ENCODE results near the gene PRDM16. TPM values are rescaled to one million over a fixed set of nuclear protein-coding genes. Genes with fewer than 3 reads are reported as not detected.

The PRDM16 gene
- total RNA-seq, 1 donor, result 19.9 TPM

DNA sequence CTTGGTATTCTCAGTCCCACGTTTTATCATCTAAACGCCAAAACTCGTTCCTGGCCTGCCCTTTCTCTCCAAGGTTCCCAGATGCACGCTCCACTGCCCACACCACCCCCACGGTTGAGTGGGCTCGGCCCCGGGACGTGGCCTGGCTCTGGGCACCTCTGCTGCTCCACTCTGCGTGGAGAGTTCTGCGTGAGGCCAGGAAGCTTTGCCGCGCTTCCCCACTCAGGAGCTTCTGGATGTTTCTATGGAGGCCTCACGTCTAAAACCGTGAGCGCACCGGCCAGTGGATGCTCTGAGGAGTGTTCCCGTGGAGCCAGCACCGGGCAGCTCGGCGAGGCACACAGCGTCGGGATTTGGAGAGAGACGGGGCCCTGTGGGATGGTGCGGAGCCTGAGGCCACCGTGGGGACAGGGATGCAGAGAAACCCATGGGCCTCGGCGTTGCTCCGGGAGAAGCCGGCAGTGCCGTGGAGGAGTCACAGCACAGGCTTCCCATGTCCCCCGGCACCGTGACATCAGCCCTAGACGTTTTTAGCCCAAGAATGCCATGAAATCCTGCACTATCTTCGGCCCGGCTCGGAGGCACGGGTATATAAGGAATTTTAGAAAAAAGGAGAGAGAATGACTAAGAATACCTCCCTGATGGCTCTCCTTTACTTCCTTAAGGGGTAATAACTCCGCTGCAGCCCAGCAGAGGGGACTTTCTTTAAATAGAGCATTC lies 125.9 kb downstream of the PRDM16 start:
- no peak for DNase-seq (ENCODE audit: low read depth in 2 of 3, low spot score in 2 of 3)

DNA sequence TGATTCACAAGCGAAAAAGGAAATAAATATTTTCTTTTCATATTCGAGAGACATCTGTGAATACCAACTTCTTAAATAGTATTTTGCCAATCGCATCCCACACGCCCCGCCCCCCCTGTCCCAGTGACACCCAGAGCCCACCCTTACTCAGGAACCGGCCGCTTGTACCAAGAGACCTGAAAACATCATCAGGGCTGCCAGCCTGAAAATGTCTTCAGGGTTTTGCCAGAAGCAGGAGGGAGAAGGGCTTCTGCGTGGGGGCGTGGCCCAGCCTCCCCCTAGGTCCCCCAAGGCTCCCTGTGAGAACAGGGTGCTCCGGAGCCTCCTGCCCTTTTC lies 126.4 kb downstream of the PRDM16 start:
- DNase-seq (ENCODE audit: low read depth in 2 of 3, low spot score in 2 of 3), result no peak

DNA sequence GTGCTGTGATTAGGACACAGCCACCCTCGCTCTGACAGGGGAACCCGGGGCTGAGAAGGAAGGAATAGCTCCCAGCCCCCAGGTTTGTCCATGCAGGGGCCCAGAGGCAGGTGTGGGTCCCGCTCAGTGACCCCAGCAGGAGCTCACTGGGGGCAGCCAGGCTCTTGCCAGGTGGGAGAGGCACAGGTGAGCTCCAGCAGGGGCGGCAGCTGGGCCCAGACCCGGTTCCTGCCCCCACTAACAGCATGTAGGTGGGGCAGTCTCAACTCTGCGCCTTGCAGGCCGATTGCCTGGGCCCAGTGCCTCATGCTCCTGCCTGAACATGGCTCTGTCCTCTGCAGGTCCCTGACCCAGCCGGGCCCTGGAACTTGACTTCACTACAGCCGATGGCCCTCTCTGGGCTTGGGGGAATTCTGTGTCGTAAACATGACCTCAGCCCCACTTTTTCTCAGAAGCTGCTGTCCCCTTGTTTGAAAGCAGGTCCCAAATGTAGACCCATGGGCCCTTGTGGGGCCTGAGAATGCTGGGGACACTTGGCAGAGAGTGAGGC lies 127.0 kb downstream of the PRDM16 start:
- no peak for DNase-seq (ENCODE audit: low read depth in 2 of 3, low spot score in 2 of 3)

DNA sequence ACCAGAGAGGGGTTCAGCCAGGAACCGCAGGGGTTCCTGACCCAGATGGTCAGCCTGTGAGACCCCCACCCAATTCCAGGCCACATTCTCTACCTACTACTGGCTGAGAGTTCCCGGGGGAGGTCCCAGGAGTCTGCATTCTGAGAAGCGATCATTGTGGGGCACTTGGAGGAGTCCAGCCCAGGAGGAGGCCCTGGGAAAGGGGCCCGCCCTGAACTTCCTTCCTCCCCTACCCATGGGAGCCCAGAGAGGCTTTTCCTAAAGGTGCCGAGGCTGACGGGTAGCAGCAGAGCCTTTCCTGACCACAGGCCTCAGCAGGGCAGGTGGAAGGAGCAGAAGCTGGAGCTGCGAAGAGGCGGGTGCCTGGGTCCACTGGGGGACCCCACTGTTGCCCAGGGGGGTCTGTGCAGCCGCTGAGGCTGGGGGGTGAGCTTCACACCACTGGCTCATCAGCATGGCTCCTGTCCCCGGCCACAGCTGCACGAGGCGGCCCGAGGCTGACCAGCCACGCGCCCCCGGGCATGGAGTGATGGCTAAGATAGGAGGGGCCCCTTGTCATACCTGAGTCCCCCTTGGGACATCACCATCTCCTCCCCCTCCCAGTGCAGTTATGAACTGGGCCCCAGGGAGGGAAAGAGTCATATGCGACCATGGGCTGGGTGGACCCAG lies 127.7 kb downstream of the PRDM16 start:
- DNase-seq (ENCODE audit: low read depth in 2 of 3, low spot score in 2 of 3), result no peak

DNA sequence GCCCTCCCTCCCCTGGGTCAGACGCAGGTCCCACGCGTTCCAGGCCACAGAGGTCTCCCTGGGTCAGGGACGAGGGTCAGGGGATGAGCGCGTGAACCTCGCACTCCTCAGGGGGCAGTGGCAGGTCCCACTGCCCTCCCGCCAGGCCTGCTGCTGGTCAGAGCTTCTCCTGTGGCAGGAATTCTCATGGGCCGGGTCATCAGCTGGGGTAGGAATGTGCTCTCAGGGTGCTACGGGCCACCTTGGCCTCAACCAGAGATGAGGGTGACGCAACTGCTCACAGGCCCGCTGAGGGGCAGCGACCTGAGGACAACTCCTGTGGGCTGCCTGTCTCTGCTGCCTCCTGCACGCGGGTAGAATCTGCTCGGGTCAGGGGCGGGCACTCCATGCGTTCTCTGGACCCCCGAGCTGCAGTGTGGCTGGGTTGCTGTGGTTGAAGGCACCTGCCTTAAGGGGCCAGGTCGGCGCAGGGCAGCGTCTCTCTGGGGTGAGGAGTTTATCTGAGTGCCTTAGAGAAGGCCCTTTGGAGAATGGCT lies 128.8 kb downstream of the PRDM16 start:
- no peak for DNase-seq (ENCODE audit: low read depth in 2 of 3, low spot score in 2 of 3)

DNA sequence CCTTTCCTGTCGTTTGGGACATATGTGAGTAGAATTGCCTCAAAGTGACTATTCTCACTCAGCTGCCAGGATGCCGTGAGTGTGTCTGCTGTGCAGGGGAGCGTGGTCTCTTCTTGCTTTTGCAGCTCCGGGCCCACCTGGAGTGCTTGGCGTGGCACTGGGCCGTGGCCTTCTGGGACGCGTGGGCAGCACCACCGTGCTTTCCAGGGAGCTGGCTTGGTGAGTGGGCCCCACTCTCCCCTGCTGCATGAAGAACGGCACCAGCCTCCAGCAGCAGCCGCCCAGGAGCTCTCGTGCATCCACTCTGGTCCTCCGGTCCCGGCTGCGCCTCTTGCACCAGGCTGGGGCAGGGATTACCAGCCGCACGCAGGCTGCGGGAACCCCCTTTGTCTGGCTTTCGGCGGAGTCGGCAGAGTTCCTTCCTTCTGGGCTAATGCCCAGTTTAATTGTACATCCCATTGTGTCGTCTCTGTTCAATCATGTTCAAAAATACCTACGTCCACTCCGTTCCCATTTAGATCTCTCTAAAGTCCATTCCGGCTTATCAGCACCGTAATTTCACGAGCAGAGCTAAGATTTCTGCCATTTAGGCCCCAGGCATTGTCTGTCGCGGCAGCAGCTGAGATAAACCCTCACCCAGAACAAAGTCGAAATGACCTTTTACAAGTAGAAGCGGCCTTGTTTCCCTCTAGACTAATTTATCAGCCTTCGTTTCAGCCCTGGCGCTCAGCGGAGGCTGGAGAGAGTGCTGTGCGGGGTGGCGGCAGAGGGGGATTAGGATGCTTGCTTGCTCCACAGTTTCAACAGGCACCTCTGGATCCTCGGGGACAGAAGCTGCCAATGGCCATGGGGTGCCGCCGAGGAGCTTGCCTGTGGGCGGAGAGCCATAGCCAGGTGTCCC lies 129.6 kb downstream of the PRDM16 start:
- DNase-seq (ENCODE audit: low read depth in 2 of 3, low spot score in 2 of 3), result no peak

DNA sequence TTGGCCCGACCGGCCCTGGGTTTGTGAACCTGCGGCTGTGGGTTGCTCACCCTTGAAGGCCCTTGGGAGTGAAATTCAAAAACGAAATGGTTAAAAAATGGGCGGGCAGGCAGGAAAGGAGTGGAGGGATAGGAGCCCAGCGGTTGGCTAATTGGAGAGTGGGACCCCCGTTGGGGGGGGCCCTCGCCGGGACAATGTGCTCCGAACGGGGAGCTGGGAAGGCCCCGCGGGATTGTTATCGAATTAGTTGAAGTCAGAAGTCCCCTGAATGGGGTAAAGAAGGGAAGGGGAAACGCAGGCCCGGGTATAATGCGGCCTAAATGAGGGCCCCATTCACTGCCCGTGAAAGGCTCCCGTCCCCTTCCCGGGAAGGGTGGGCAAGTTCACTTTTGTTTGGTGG lies 135.7 kb downstream of the PRDM16 start:
- DNase-seq (ENCODE audit: low read depth in 2 of 3, low spot score in 2 of 3), result no peak

DNA sequence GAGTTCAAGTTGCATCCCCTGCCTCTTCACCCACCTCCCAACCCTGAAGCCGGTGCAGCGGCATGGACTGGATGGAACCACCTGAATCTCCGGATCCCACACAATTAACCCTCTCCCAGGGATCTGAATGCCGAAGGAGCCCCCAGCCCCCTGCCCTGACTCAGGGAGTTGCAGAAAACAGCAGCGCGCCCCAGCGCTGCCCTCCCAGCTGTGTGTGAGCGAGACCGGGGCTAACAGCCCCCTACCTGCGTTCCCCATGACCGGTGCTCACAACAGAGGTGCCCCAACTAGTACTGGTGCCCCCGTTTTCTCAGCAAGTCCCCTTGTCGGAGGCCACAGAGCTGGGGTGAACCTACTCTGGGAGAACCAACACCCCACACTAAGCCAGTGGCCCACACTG lies 136.8 kb downstream of the PRDM16 start:
- no peak for DNase-seq (ENCODE audit: low read depth in 2 of 3, low spot score in 2 of 3)

DNA sequence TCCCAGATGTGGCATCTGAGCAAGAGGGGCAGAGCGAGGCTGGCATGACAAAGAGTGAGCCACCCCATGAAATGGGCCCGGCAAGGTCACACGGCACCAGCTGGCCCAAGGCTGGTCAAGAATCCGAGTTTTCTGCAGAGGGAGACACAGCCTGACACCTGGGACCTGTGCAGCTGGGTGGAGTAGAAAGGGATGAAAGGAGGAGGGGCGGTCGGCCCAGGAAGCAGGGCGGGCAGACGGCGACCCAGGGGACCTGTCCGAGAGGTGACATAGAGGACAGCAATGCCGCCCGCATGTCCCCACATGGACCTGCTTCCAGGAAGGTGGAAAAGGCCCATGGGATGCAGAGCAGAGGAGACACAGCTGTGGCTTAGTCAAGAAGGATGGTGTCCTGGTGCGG lies 137.7 kb downstream of the PRDM16 start:
- DNase-seq (ENCODE audit: low read depth in 2 of 3, low spot score in 2 of 3), result no peak

DNA sequence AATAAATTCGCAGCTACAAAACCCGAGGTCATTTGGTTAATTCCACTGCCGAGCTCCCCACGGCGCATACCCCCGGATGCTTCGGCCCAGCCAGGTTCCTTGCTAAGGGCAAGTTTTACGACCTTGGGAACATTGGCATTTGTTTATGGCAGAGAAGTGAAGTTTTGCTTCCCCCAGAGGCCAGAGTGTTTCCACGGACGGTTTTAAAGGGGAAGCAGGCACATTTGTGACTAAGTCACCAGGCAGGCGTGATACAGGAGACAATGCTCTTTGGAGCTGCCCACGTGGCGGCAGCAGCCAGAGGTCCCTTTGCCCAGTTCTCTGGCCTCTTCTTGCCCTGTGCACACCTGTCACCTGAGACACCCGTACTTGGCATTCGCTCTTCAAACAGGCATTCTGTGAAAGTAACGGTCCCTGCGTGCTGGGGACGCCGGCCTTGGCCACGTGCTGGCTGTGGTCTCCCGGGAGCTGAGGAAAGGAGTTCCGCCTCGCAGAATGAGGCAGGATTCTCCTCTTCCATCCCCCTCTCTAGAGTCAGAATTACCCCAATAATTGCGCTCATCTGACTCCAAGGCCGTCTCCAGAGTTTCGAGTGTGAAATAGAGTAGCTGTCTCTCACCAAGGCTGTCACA lies 138.3 kb downstream of the PRDM16 start:
- peak in 1 of 3 donors; percentile 54 for DNase-seq (ENCODE audit: low read depth in 2 of 3, low spot score in 2 of 3)

DNA sequence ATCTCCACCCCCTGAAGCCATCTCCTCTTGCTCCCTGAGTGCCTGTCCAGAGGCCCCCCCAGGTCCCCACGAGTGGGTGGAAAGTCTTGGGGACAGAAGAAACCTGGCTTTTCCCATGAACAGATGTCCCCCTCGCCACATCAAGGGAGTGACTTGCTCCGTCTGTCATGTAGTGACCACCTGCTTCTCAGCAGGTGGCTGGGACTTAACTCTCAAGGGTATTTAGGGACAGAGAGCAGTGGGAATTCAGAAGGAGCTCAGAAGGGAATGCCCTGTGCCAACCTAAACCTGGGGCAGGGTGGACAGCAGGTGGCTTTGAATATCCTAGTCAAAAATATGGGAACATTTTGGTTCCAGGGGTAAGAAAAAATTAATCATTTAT lies 139.8 kb downstream of the PRDM16 start:
- DNase-seq (ENCODE audit: low read depth in 2 of 3, low spot score in 2 of 3), result no peak

DNA sequence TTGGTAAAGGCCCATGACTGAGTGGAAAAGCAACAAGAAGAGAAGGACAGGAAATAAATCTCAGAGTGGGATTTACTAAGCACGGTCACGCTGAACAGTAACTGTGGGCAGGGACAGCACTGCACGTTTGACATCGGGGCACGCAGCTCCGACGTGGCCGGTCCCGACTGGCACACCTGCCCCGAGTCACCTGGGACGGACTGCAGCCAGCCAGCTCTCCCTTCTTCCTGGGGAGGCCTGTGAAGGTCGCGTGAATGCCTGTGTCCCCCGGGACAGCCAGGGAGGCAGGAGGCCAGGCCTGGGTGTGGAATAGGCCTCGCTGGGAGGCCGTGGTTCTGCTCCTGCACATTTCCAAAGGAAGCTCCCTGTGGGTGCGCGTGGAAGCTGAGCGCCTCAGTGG lies 140.2 kb downstream of the PRDM16 start:
- DNase-seq (ENCODE audit: low read depth in 2 of 3, low spot score in 2 of 3), result no peak

DNA sequence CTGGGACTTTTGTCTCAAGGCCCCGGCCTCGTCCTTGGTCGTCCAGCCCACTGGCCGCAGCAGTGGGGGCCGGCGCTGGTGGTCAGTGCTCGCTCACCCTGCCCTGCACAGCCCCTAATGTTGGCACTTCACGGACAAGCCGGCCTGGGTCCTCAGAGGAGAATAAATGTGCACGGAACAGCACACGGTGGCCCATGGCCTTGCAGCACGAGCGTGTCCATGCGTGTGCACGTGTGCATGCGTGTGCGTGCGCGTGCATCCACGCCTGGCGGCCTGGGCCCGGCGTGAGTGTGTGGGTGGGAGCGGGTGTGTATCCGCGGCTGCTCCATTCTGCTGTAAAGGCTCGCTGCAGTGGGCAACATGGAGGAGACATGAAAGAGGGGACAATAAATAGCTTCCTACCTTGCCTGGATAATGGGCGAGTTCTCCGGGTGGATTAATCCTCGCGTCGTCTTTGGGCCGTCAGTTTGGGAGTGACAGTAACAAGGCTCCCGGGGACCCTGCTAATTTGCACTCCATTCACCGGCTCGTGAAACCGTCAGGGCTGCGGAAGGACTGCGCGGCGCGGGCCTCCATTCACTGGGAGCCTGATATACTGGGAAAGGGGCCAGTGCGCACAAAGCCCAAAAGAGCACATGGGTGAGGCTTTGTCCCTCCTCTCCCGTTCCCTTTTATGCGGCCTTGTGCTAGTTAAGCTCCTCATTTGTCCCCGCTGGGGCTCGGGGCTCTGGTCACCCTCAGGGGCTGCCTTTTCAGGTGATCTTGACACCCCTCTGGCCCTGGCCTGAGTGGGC lies 142.8 kb downstream of the PRDM16 start:
- no peak for DNase-seq (ENCODE audit: low read depth in 2 of 3, low spot score in 2 of 3)

DNA sequence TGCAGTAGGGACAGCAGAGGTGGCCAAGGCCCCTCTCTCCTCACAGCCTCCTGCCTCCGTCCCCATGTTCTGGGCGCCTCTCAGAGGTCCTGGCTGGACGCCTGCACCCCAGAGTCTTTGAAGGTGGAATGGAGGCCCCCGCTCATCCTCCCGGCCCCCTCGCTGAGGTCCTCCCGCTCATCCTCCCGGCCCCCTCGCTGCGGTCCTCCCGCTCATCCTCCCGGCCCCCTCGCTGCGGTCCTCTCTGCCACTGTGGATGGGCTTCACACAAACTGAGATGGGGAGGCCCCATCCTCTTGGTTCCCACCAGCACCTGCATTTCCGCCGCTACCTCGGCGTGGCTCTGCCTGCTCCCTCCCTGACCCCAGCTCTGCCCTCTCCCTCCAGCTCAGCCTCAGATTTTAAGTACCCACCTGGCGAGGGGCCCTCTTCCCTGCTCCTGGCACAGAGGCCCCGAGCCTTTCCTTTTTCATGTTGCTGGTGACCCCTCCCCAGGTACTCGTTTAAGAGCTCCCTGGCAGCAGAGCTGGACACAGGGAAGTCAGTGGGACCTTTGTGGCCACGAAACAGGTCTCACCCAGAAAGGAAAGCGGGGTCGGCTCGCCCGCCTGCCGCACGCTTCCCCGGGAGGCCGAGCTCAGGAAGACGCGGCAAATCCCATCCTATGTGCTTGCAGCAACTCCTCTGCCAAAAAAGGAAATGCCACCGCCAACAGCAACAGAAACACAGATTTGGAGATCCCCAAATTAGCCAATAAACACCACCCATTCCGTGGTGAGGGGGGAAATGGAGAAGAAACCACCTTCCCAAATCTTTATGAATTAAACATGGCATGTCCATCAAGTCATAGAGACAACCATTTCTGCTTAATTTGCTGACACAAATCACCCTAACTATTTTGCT lies 143.7 kb downstream of the PRDM16 start:
- no peak for DNase-seq (ENCODE audit: low read depth in 2 of 3, low spot score in 2 of 3)

DNA sequence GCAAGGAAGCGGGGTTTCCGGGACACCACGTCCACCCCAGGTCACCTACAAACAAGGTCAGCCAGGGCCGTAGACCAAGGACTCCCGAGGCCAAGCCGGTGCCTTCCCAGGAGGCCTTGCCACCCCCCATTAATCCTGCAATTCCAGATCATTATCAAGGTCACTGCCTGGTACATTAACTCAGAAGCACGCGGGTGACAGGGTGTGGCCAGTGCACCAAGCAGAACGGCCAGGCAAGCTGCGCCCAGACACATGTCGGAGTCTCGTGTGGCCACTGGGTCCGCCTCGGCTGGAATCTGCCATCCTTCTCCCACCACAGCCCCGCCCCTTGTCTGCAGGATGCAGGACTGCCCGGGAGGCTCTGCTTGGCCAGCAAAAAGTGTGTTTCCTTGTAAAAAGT lies 144.7 kb downstream of the PRDM16 start:
- no peak for DNase-seq (ENCODE audit: low read depth in 2 of 3, low spot score in 2 of 3)

DNA sequence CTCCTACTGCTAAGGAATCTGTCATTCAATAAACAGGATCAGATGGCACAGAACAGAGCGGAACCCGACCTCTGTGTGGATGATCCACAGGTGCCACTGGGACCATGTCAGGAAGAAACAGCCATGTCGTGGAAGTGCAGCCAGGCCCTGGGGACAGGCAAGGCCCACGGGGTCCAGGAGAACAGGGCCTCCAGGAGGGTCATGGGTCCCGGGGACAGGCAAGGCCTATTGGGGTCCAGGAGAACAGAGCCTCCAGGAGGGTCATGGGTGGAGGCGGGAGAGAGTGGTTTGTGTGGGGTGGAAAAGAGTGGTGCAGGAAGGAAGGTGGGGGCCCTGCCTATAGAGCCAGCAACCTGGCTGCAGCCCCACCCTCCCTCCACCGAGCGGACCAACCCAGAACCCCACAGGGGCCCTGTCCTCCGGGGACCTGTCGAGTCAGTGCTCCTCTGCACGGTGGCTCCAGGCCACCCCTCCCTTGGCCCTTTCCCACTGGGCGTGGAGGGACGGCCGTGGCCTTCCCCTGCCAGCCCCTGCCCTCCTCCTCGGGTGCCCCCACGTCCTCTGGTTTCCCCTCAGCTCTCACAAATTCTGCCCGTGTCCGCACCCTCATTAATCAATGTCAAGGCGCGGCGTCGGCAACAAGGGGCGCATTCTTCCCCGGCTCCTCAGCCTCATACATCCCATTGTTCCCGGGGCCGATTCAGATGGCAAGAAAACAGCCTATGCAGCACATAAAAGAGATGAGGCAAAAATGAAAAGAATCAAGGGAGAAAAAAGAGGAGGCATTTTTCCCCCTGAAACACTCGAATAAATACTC lies 146.4 kb downstream of the PRDM16 start:
- no peak for DNase-seq (ENCODE audit: low read depth in 2 of 3, low spot score in 2 of 3)

DNA sequence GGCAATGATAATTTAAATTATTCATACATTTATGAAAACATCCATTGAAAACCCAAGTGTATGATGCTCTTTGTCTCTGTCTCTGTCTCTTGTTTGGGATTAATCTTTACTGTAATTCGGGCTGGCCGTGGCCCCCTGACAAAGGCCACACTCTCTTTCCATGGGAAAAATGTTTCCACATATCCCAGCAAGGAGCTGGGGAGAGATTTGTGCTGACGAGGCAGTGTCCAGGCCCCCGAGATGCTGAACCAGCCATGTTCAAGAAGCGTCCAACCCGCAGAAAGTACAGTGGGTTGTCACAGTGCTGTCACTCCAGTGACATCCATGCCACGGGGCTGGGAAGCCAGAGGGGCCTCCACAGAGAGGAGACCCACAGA lies 147.0 kb downstream of the PRDM16 start:
- DNase-seq (ENCODE audit: low read depth in 2 of 3, low spot score in 2 of 3), result no peak

DNA sequence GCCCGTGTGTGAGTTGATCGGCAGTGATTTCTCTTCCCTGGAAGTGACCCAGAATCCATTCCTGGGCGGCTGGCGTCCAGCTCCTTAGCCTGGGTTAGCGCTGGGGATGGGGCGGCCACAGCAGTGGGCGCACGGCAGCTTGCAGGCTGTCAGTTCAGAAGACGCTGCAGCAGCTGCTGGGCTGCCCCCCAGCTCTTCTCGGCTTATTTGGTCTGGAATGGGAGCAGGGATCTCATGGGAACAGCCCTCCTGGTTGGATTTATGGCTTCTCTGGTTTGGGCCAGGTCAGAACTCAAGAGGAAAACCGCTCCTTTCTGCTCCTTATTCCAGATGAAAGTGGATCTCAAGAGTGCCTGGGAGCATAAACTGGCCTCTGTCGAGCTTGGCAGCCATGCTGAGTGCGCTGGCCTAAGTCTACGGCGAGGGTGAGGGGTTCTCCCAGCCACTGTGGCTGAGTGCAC lies 148.2 kb downstream of the PRDM16 start:
- DNase-seq (ENCODE audit: low read depth in 2 of 3, low spot score in 2 of 3), result no peak
